Vagina (tissue), 2 donors: Measurements from ENCODE around the gene ZSCAN21.

ENCODE experiments used
- POLR2A ChIP-seq, 2 donors: fragments of 450-650 bp; IDR thresholded peaks; one replicate each; pipeline ENCODE4 v1.6.1; 2017; ENCODE audit warnings: antibody characterized with exemption in 2 of 2, mild to moderate bottlenecking in 2 of 2, moderate library complexity in 2 of 2
- TF ChIP-seq, protein P1 (sequence below), 3 experiments: fragments of 450-650 bp in 2 of 3; fragments of 200-600 bp in 1 of 3; sonication (generic) in 1 of 3; IDR thresholded peaks; one replicate each; pipeline ENCODE4 v1.5.1; 2017 to 2019; ENCODE audit warnings: antibody characterized with exemption in 3 of 3, mild to moderate bottlenecking in 2 of 3, moderate library complexity in 2 of 3

DNA sequence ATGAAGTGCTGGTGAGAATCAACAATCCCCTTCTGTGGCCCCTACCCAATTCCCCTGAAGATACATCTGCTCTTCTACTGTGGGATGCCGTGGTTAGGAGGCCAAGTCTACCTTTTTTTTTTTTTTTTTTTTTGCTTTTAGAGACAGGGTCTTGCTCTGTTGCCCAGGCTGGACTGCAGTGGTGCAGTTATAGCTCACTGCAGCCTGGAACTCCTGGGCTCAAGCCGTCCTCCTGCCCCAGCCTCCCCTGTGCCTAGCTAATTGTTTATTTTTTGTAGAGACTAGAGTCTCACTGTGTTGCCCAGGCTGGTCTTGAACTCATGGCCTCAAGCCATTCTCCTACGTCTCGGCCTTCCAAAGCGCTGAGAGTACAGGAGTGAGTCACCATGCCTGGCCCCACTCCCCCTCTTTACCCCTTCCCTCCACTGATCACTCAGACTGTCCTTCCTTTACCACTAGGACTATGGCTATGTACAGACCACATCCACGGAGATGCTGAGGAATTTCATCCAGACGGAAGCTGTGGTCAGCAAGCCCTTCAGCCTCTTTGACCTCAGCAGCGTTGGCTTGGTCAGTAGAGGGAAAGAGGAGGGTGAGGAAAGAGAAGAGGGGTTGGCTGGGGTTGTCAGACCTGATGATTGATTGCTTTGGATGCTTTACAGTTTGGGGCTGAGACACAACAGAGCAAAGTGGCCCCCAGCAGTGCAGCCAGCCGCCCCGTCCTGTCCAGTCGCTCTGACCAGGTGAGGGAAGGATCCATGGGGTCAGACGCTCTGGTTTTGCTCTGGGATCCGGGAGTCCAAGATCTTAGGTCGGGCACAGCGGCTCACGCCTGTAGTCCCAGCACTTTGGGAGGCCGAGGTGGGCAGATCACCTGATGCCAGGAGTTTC is 53.6 kb downstream of the ZSCAN21 start:
- TF ChIP-seq, protein P1, sequence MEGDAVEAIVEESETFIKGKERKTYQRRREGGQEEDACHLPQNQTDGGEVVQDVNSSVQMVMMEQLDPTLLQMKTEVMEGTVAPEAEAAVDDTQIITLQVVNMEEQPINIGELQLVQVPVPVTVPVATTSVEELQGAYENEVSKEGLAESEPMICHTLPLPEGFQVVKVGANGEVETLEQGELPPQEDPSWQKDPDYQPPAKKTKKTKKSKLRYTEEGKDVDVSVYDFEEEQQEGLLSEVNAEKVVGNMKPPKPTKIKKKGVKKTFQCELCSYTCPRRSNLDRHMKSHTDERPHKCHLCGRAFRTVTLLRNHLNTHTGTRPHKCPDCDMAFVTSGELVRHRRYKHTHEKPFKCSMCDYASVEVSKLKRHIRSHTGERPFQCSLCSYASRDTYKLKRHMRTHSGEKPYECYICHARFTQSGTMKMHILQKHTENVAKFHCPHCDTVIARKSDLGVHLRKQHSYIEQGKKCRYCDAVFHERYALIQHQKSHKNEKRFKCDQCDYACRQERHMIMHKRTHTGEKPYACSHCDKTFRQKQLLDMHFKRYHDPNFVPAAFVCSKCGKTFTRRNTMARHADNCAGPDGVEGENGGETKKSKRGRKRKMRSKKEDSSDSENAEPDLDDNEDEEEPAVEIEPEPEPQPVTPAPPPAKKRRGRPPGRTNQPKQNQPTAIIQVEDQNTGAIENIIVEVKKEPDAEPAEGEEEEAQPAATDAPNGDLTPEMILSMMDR (IDR thresholded peaks at IDR 0.05), result no peak
- TF ChIP-seq POLR2A (IDR thresholded peaks at IDR 0.05), result no peak
